Neural crest cell (in vitro differentiated cells): Measurements from ENCODE around the gene MEGF11. TPM values are rescaled to one million over a fixed set of nuclear protein-coding genes. Genes with fewer than 3 reads are reported as not detected.

Source experiments
- DNase-seq: peaks from one replicate; pipeline ENCODE4 v3.0.0; 2021; ENCODE audit warnings: low read depth, mixed read lengths, low spot score
- H3K27ac Mint-ChIP-seq: one replicate; pipeline ENCODE4 v1.8.0; 2021; ENCODE audit warnings: mild to moderate bottlenecking, mixed read lengths; ENCODE audit not compliant: unreplicated experiment
- H3K27me3 Mint-ChIP-seq: 2 replicates; pipeline ENCODE4 v1.8.0; 2021; ENCODE audit warnings: low read depth, mild to moderate bottlenecking, mixed read lengths
- H3K36me3 Mint-ChIP-seq: 2 replicates; pipeline ENCODE4 v1.8.0; 2021; ENCODE audit warnings: low read depth, mild to moderate bottlenecking, mixed read lengths
- H3K4me1 Mint-ChIP-seq: 2 replicates; pipeline ENCODE4 v1.8.0; 2021; ENCODE audit warnings: mixed read lengths
- H3K4me3 Mint-ChIP-seq: one replicate; pipeline ENCODE4 v1.8.0; 2021; ENCODE audit warnings: mild to moderate bottlenecking, mixed read lengths
- H3K9me3 Mint-ChIP-seq: 2 replicates; pipeline ENCODE4 v1.8.0; 2021; ENCODE audit warnings: mixed read lengths
- total RNA-seq: library from RNA; stranded (reverse); gene quantifications from 2 replicates; pipeline ENCODE4 v1.2.1, GENCODE V29; 2021
- TF ChIP-seq, protein P1 (sequence below): fragments of 200-600 bp; sonication (generic); conservative IDR thresholded peaks from 2 replicates; pipeline ENCODE4 v1.5.0; 2021; ENCODE audit warnings: antibody characterized with exemption, mild to moderate bottlenecking

The MEGF11 gene
- total RNA-seq, 1 donor from 2014 or later, result 0.49 TPM

GRCh38 chr15:66239514-66239913, 14.0 kb downstream of the MEGF11 start:
- Mint-ChIP-seq H3K4me3 (no peak overlapping the region), H3K27me3 (peaks cover 16% of the 10 kb centered on the region), H3K9me3 (no peaks in the 10 kb centered on the region), H3K4me1 (no peaks in the 10 kb centered on the region), H3K36me3 (no peaks in the 10 kb centered on the region), H3K27ac (no peak overlapping the region)
- no peak for DNase-seq
- TF ChIP-seq, protein P1, sequence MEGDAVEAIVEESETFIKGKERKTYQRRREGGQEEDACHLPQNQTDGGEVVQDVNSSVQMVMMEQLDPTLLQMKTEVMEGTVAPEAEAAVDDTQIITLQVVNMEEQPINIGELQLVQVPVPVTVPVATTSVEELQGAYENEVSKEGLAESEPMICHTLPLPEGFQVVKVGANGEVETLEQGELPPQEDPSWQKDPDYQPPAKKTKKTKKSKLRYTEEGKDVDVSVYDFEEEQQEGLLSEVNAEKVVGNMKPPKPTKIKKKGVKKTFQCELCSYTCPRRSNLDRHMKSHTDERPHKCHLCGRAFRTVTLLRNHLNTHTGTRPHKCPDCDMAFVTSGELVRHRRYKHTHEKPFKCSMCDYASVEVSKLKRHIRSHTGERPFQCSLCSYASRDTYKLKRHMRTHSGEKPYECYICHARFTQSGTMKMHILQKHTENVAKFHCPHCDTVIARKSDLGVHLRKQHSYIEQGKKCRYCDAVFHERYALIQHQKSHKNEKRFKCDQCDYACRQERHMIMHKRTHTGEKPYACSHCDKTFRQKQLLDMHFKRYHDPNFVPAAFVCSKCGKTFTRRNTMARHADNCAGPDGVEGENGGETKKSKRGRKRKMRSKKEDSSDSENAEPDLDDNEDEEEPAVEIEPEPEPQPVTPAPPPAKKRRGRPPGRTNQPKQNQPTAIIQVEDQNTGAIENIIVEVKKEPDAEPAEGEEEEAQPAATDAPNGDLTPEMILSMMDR, result no peak

DNA sequence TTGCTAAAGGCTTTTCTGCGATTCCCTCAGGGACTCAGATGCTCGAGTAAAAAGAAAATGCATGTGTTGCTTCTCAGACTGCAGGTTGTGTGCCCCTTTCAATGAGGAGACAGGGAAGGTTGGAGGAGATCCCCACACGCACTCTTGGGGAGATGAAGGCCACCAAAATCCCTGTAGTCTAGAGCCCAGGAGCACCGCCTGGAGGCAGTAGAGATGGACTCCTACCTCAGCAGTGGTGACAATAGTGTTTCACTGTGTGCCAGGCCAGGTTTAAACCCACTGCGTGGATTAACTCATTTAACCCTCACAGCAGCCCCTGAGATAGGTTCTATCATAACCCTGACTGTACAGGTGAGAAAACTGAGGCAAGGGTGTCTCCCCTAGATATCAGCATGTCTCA, 15.2 kb downstream of the MEGF11 start:
- no peak overlapping the region for H3K27ac Mint-ChIP-seq
- no peaks in the 10 kb centered on the region for H3K9me3 Mint-ChIP-seq
- H3K27me3 Mint-ChIP-seq, result peaks cover 7% of the 10 kb centered on the region
- DNase-seq, result no peak
- no peaks in the 10 kb centered on the region for H3K4me1 Mint-ChIP-seq
- no peaks in the 10 kb centered on the region for H3K36me3 Mint-ChIP-seq
- TF ChIP-seq, protein P1, result no peak
- H3K4me3 Mint-ChIP-seq, result no peak overlapping the region

- H3K36me3 Mint-ChIP-seq, result no peaks in the 10 kb centered on the region
- H3K27ac Mint-ChIP-seq, result no peak overlapping the region
- TF ChIP-seq, protein P1, result no peak
- H3K4me3 Mint-ChIP-seq, result no peak overlapping the region
- H3K4me1 Mint-ChIP-seq, result no peaks in the 10 kb centered on the region
- no peak for DNase-seq
- no peaks in the 10 kb centered on the region for H3K9me3 Mint-ChIP-seq
- H3K27me3 Mint-ChIP-seq, result peaks cover 7% of the 10 kb centered on the region
Measured at GRCh38 chr15:66237513-66238235, 15.9 kb downstream of the MEGF11 start.

DNA sequence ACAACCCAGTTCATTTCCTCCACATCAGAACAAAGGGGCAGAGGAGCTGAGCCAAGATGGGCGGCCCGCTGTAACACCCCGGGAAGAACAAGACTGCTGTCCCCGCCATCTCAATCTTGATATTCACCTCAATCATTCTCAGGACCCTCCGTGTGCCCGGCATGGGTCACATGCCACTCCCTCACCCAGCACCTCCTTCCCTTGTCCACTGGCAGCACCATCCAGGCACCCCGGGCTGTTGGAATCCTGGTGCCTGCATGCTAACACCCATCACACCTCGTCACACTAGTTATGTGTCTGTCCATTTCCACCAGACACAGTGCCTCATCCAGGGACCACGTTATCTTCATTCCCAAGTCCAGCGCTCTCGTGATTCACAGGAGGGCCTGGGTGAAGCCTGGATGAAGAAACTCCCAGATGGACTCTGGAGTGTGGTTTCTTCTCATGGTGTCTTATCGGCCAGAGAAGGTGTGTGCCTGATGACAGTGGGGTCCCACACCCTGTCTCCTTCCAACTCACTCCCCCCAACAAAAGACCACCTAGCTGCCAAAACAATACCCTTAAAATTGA, 16.7 kb downstream of the MEGF11 start:
- no peak for DNase-seq
- H3K27ac Mint-ChIP-seq, result no peak overlapping the region
- H3K27me3 Mint-ChIP-seq, result peaks cover 7% of the 10 kb centered on the region
- no peaks in the 10 kb centered on the region for H3K4me1 Mint-ChIP-seq
- no peaks in the 10 kb centered on the region for H3K36me3 Mint-ChIP-seq
- H3K4me3 Mint-ChIP-seq, result no peak overlapping the region
- TF ChIP-seq, protein P1, result no peak
- H3K9me3 Mint-ChIP-seq, result no peaks in the 10 kb centered on the region

DNA sequence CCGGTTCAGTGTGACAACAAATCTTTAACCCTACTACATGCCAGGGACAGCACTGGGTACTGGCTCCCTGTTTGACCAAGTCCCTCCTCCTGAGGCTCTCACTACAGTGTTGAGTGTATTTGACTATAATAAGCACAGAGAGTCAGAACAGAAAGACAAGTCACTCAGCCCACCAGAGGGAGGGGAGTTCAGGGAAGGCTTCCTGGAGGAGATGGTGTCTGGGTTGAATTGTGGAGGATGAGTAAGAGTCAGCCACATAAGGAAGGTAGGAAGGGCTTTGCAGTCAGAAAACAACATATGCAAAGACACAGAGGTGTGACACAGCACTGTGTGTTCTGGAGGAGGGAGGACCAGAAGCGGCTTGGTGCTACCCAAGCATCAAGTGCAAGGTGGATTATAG, 17.7 kb downstream of the MEGF11 start:
- no peak for DNase-seq
- no peak overlapping the region for H3K4me3 Mint-ChIP-seq

More for the DNA sequence above, 17.7 kb downstream of the MEGF11 start:
- no peaks in the 10 kb centered on the region for H3K4me1 Mint-ChIP-seq
- H3K9me3 Mint-ChIP-seq, result no peaks in the 10 kb centered on the region
- TF ChIP-seq, protein P1, result no peak
- peaks cover 7% of the 10 kb centered on the region for H3K27me3 Mint-ChIP-seq
- no peak overlapping the region for H3K27ac Mint-ChIP-seq
- no peaks in the 10 kb centered on the region for H3K36me3 Mint-ChIP-seq
